GM18517 (cell line): ENCODE results near the gene IKZF4.

Experiments
- ATAC-seq: cut with Tn5 transposase; IDR thresholded peaks from one replicate; pipeline ENCODE4 v1.9.1; 2021; ENCODE audit warnings: mild to moderate bottlenecking, moderate library complexity; ENCODE audit not compliant: unreplicated experiment

Gene IKZF4

GRCh38 chr12:56081393-56082347, 60.8 kb downstream of the IKZF4 start:
- no peak for ATAC-seq

DNA sequence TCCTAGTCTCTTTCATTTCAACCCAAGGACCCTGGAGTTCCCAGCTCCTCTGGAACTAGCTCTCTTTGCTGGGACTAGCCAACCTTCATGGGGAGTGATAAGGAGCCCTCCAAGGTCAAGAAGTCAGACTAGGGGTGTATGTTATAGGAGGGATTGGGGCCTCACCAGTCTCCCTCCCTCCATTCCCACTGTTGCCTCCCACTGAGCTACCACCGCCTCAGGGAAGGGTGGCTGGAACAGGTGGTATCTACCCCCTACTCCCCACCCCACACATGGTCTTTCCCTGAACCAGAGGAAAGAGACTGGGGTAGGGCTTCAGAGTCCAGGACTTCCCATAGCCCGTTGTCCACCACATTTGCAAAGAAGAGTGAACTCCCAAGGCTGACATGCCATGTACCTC, 61.5 kb downstream of the IKZF4 start:
- ATAC-seq: no peak

- ATAC-seq: no peak
Observed at GRCh38 chr12:56082967-56083366, 62.1 kb downstream of the IKZF4 start.

- no peak for ATAC-seq
Observed at GRCh38 chr12:56084958-56085543, 64.2 kb downstream of the IKZF4 start.

GRCh38 chr12:56086096-56086495, 65.3 kb downstream of the IKZF4 start:
- no peak for ATAC-seq

DNA sequence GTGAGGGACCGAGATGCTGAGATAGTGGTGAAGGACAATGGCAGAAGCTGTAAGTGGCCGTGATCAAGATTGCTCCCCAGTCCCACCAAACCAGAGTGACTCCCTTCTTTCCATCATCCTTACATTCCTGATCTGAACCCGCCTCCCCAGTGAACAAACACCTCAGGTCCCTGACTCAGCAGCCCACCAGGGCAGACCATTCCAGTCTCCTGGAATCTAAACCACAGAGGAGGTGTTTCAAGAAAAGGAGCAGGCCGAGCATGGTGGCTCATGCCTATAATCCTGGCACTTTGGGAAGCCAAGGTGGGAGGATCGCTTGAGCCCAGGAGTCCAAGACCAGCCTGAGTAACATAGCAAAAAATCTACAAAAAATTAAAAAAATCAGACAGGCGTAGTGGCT, 65.8 kb downstream of the IKZF4 start:
- no peak for ATAC-seq

DNA sequence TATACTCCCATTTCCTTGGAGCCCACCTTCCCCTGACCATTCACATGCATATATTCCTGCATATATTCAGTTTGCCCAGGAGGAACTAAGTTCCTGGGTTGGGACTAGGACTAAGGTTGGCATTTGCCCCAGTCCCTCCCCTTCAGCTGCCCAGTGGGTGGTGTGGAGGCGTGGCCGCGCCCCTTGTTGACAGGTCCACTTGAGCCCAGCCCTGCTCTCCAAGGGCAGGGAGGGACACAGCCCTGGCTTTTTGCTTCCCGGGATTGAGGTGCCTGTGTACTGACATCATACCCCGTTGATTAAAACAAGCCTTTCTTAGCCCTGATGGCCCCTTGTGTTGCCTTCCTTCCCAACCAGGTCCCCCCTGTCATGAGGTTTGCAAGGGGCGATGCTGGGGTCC, 66.4 kb downstream of the IKZF4 start:
- no peak for ATAC-seq
